ENCODE results near the gene ZNF212. TPM values are rescaled to one million over a fixed set of nuclear protein-coding genes. Genes with fewer than 3 reads are reported as not detected.

ZNF212 gene
- total RNA-seq (4.4 and 4.8 TPM in 2 replicates), polyA plus RNA-seq (3.7 and 4.2 TPM in 2 replicates), polyA minus RNA-seq (ENCODE audit: low replicate concordance) (1.8 and 3.3 TPM in 2 replicates)
- 5.3 TPM in 2 replicates for polyA plus RNA-seq (2012)

DNA sequence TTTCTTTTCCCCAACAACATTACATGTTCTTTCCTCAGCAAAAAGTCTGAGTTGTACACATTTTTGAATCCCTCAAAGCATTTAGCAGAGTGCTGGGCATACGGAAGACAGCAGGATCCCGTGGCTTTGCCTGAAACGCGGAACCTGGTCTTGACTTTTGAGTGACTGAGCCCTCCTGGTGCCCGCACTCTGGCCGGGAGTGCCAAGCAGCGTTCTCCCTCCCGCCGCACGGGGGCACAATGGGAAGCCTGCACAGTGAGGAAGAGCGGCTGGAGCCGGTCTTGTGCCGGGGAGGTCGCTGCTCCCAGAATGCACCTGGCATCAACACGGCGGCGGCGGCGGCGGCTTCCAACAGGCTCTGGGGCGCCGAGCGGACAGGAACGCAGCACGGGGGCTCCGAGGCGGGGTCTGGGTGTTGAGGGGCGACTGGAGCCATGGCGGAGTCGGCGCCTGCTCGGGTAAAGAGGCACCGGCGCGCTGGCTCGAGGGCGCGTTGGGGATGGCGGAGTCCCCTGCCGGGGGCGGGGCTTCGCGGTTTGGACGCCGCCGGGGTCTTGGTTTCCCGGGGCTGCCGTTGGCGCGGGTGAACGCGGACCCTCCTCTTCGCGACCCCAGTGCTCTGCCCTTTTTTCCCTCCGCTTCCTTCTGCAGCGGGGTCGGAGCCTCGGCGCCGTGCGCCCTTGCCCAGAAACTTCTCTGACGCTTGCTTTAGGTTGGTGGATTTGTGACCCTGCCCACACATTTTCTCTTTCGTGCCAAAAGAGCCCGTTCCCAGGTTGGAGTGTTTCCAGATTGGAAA, at the start of gene ZNF212:
TSS of gene ZNF212 (plus strand) at position 307 of the 799 bp plus-strand sequence. CDS start at position 435, 128 bp downstream.
- H3K27me3 ChIP-seq (ENCODE audit: control insufficient read depth, insufficient read depth, low read length) = no peaks in the 10 kb centered on the region
- H4K20me1 ChIP-seq (ENCODE audit: control insufficient read depth, extremely low read depth, insufficient read depth, low read length) = no peaks in the 10 kb centered on the region
- peak within 1 kb of the TSS; percentile 75 for H3K27ac ChIP-seq (ENCODE audit: insufficient read depth, low read length)
- H3K4me1 ChIP-seq (ENCODE audit: control insufficient read depth, extremely low read depth, insufficient read depth, low read length) = peaks cover 8% of the 10 kb centered on the region
- H3K9me3 ChIP-seq (ENCODE audit: control insufficient read depth, insufficient read depth, low read depth, low read length) = no peaks in the 10 kb centered on the region
- no peak for TF ChIP-seq EZH2 (IDR thresholded peaks at IDR 0.05; ENCODE audit: low read length, missing control alignments)
- TF ChIP-seq, protein P1, sequence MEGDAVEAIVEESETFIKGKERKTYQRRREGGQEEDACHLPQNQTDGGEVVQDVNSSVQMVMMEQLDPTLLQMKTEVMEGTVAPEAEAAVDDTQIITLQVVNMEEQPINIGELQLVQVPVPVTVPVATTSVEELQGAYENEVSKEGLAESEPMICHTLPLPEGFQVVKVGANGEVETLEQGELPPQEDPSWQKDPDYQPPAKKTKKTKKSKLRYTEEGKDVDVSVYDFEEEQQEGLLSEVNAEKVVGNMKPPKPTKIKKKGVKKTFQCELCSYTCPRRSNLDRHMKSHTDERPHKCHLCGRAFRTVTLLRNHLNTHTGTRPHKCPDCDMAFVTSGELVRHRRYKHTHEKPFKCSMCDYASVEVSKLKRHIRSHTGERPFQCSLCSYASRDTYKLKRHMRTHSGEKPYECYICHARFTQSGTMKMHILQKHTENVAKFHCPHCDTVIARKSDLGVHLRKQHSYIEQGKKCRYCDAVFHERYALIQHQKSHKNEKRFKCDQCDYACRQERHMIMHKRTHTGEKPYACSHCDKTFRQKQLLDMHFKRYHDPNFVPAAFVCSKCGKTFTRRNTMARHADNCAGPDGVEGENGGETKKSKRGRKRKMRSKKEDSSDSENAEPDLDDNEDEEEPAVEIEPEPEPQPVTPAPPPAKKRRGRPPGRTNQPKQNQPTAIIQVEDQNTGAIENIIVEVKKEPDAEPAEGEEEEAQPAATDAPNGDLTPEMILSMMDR (conservative IDR thresholded peaks at IDR 0.05 in 1 of 2, IDR thresholded peaks at IDR 0.05 in 1 of 2; ENCODE audit: low read depth in 1 of 2, low read length in 2 of 2) = peak; percentile 66 to 77
- H3K79me2 ChIP-seq (ENCODE audit: control insufficient read depth, insufficient read depth, low read length) = peaks cover 20% of the 10 kb centered on the region
- peak within 1 kb of the TSS; percentile 93 for H3K4me2 ChIP-seq (ENCODE audit: extremely low read depth, insufficient read depth, low read length)
- H3K9ac ChIP-seq (ENCODE audit: insufficient read depth, low read length) = peak within 1 kb of the TSS; percentile 87
- peak within 1 kb of the TSS; percentile 96 for H2AFZ ChIP-seq (ENCODE audit: low read length)
- H3K36me3 ChIP-seq (ENCODE audit: control insufficient read depth, insufficient read depth, low read length) = no peaks in the 10 kb centered on the region
- peak; percentile 83 to 84 for DNase-seq (ENCODE audit: low read depth in 2 of 2)
- peak within 1 kb of the TSS; percentile 93 to 98 (median 96) for H3K4me3 ChIP-seq (replicated peaks in 1 of 4; ENCODE audit: control extremely low read depth in 1 of 4, insufficient read depth in 1 of 4, low read depth in 3 of 4, low read length in 4 of 4)

DNA sequence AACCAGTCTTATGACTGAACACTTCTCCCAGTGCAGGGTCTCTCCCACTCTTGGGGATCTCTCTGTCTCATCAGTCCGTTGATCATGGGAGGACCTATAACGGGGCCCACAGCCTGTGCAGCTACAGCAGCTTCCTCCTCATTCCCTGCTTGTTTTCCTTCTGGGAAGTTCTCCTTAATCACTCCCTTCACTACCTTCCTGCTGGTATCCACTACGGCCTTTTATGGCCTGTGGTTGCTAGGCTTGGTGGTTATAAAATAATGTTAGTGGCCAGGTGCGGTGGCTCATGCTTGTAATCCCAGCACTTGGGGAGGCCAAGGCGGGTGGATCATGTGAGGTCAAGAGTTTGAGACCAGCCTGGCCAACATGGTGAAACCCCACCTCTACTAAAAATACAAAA, 47.6 kb upstream of the ZNF212 start:
- H3K79me2 ChIP-seq (ENCODE audit: control insufficient read depth, insufficient read depth, low read length) = peaks cover 11% of the 10 kb centered on the region
- TF ChIP-seq, protein P1 (conservative IDR thresholded peaks at IDR 0.05 in 1 of 2, IDR thresholded peaks at IDR 0.05 in 1 of 2; ENCODE audit: low read depth in 1 of 2, low read length in 2 of 2) = no peak
- no peak for TF ChIP-seq EZH2 (IDR thresholded peaks at IDR 0.05; ENCODE audit: low read length, missing control alignments)
- no peak overlapping the region for H3K9ac ChIP-seq (ENCODE audit: insufficient read depth, low read length)
- no peaks in the 10 kb centered on the region for H3K36me3 ChIP-seq (ENCODE audit: control insufficient read depth, insufficient read depth, low read length)
- no peaks in the 10 kb centered on the region for H4K20me1 ChIP-seq (ENCODE audit: control insufficient read depth, extremely low read depth, insufficient read depth, low read length)
- H3K27me3 ChIP-seq (ENCODE audit: control insufficient read depth, insufficient read depth, low read length) = no peaks in the 10 kb centered on the region
- no peak for DNase-seq (ENCODE audit: low read depth in 2 of 2)
- H3K4me2 ChIP-seq (ENCODE audit: extremely low read depth, insufficient read depth, low read length) = no peak overlapping the region
- H3K4me3 ChIP-seq (replicated peaks in 1 of 4; ENCODE audit: control extremely low read depth in 1 of 4, insufficient read depth in 1 of 4, low read depth in 3 of 4, low read length in 4 of 4) = no peak overlapping the region
- H3K27ac ChIP-seq (ENCODE audit: insufficient read depth, low read length) = no peak overlapping the region
- no peak overlapping the region for H2AFZ ChIP-seq (ENCODE audit: low read length)
- H3K4me1 ChIP-seq (ENCODE audit: control insufficient read depth, extremely low read depth, insufficient read depth, low read length) = peaks cover 4% of the 10 kb centered on the region
- H3K9me3 ChIP-seq (ENCODE audit: control insufficient read depth, insufficient read depth, low read depth, low read length) = no peaks in the 10 kb centered on the region

DNA sequence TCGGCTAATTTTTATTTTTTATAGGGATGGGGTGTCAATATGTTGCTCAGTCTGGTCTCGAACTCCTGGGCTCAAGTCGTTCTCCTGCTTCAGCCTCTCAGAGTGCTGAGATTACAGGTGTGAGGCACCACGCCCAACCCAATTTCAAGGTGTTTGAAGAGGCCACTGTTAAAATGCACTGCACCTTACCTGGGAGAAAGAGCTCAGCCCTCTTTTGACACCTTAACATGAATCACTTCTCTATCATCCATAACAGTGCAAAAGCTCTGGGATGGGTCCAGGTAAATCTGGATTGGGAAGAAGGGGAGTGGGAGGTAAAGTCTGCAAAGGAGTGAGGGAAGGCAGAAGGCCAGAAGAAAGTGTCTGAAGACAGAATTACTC, 44.7 kb upstream of the ZNF212 start:
- H3K27ac ChIP-seq (ENCODE audit: insufficient read depth, low read length) = no peak overlapping the region
- peaks cover 25% of the 10 kb centered on the region for H3K79me2 ChIP-seq (ENCODE audit: control insufficient read depth, insufficient read depth, low read length)
- no peaks in the 10 kb centered on the region for H3K9me3 ChIP-seq (ENCODE audit: control insufficient read depth, insufficient read depth, low read depth, low read length)
- no peak for TF ChIP-seq EZH2 (IDR thresholded peaks at IDR 0.05; ENCODE audit: low read length, missing control alignments)
- TF ChIP-seq, protein P1 (conservative IDR thresholded peaks at IDR 0.05 in 1 of 2, IDR thresholded peaks at IDR 0.05 in 1 of 2; ENCODE audit: low read depth in 1 of 2, low read length in 2 of 2) = no peak
- peak overlapping the region; percentile 93 for H2AFZ ChIP-seq (ENCODE audit: low read length)
- no peaks in the 10 kb centered on the region for H4K20me1 ChIP-seq (ENCODE audit: control insufficient read depth, extremely low read depth, insufficient read depth, low read length)
- peak overlapping the region; percentile 61 to 84 (median 76) for H3K4me3 ChIP-seq (replicated peaks in 1 of 4; ENCODE audit: control extremely low read depth in 1 of 4, insufficient read depth in 1 of 4, low read depth in 3 of 4, low read length in 4 of 4)
- H3K36me3 ChIP-seq (ENCODE audit: control insufficient read depth, insufficient read depth, low read length) = peaks cover 6% of the 10 kb centered on the region
- no peak for DNase-seq (ENCODE audit: low read depth in 2 of 2)
- H3K27me3 ChIP-seq (ENCODE audit: control insufficient read depth, insufficient read depth, low read length) = no peaks in the 10 kb centered on the region
- H3K4me1 ChIP-seq (ENCODE audit: control insufficient read depth, extremely low read depth, insufficient read depth, low read length) = peaks cover 10% of the 10 kb centered on the region
- peak overlapping the region; percentile 84 for H3K9ac ChIP-seq (ENCODE audit: insufficient read depth, low read length)
- peak overlapping the region; percentile 80 for H3K4me2 ChIP-seq (ENCODE audit: extremely low read depth, insufficient read depth, low read length)

All from fibroblast of lung (primary cell).